ENCODE data around the gene ARL11. TPM values are rescaled to one million over a fixed set of nuclear protein-coding genes. Genes with fewer than 3 reads are reported as not detected.

Gene ARL11
- total and polyA plus RNA-seq, 2 experiments from 2014 or later, result 0.10 TPM; not detected in 1

GRCh38 chr13:49681842-49682435, 53.6 kb downstream of the ARL11 start:
- H3K4me1 ChIP-seq (ENCODE audit: insufficient read depth), result no peaks in the 10 kb centered on the region
- no peak overlapping the region for H2AFZ ChIP-seq
- H3K27me3 ChIP-seq, result no peaks in the 10 kb centered on the region
- peaks cover 83% of the 10 kb centered on the region for H3K79me2 ChIP-seq
- no peak overlapping the region for H3K4me3 ChIP-seq
- no peaks in the 10 kb centered on the region for H3K36me3 ChIP-seq (replicated peaks; ENCODE audit: insufficient read depth, low read depth)
- no peaks in the 10 kb centered on the region for H3K9me2 ChIP-seq (replicated peaks; ENCODE audit: insufficient read depth)
- DNase-seq (ENCODE audit: low spot score), result no peak
- TF ChIP-seq EZH2phosphoT487 (IDR thresholded peaks at IDR 0.05; ENCODE audit: low read depth, severe bottlenecking, unreplicated experiment), result no peak
- TF ChIP-seq CTCF (IDR thresholded peaks at IDR 0.05; ENCODE audit: poor library complexity), result no peak
- TF ChIP-seq EZH2 (IDR thresholded peaks at IDR 0.05; ENCODE audit: borderline replicate concordance), result no peak
- H4K20me1 ChIP-seq (ENCODE audit: insufficient read depth, poor library complexity, severe bottlenecking), result no peaks in the 10 kb centered on the region
- H3K27ac ChIP-seq, result no peak overlapping the region
- no peaks in the 10 kb centered on the region for H3K9me3 ChIP-seq (ENCODE audit: low read depth)
- H3K4me2 ChIP-seq, result no peak overlapping the region
- 83% methylated on average over 4 of the region's 4 CpGs for WGBS (ENCODE audit: low lambda C conversion rate, missing lambda C conversion rate)

Other genes with a start within 250 kb of the ARL11 start
- gene CAB39L, start 184.4 kb upstream of the ARL11 start, total RNA-seq, result 20.1 and 20.4 TPM in 2 replicates
- gene CAB39L, start 184.4 kb upstream of the ARL11 start, polyA plus RNA-seq, result 12.7 and 13.7 TPM in 2 replicates
- 14.5 and 17.1 TPM in 2 replicates for gene SETDB2, start 184.2 kb upstream of the ARL11 start, total RNA-seq
- gene SETDB2, start 184.2 kb upstream of the ARL11 start, polyA plus RNA-seq, result 7.0 and 8.9 TPM in 2 replicates
- gene PHF11, start 132.6 kb upstream of the ARL11 start, total RNA-seq, result 17.7 and 20.4 TPM in 2 replicates
- 14.4 and 17.9 TPM in 2 replicates for gene PHF11, start 132.6 kb upstream of the ARL11 start, polyA plus RNA-seq
- 24.3 and 25.1 TPM in 2 replicates for gene RCBTB1, start 42.9 kb upstream of the ARL11 start, total RNA-seq
- 10.5 and 14.6 TPM in 2 replicates for gene RCBTB1, start 42.9 kb upstream of the ARL11 start, polyA plus RNA-seq
- gene EBPL, start 63.0 kb downstream of the ARL11 start, total RNA-seq, result 174 and 180 TPM in 2 replicates
- 109 and 135 TPM in 2 replicates for gene EBPL, start 63.0 kb downstream of the ARL11 start, polyA plus RNA-seq
- gene KPNA3, start 164.2 kb downstream of the ARL11 start, total RNA-seq, result 56.8 and 61.8 TPM in 2 replicates
- gene KPNA3, start 164.2 kb downstream of the ARL11 start, polyA plus RNA-seq, result 25.9 and 41.1 TPM in 2 replicates